DOHH2 (cell line): ENCODE results near the gene ZNF268.

Experiments used
- H3F3A ChIP-seq: fragments of 200-600 bp; sonication (generic), shearing (Covaris generic); 2 replicates; pipeline ENCODE4 v1.6.0; 2016; ENCODE audit warnings: antibody characterized with exemption, mild to moderate bottlenecking; ENCODE audit not compliant: control insufficient read depth, insufficient read depth
- H3K27ac ChIP-seq: fragments of 200-600 bp; sonication (generic); 2 replicates; pipeline ENCODE4 v1.5.1; 2014; ENCODE audit warnings: low read depth, mild to moderate bottlenecking, low read length, moderate library complexity
- H3K27me3 ChIP-seq: fragments of 200-600 bp; sonication (generic); 2 replicates; pipeline ENCODE4 v1.6.1; 2014; ENCODE audit warnings: mild to moderate bottlenecking, low read length, mixed read lengths; ENCODE audit not compliant: control insufficient read depth
- H3K36me3 ChIP-seq: fragments of 200-600 bp; sonication (generic); 2 replicates; pipeline ENCODE4 v1.6.1; 2014; ENCODE audit warnings: mild to moderate bottlenecking, low read length, moderate library complexity, mixed read lengths; ENCODE audit not compliant: control insufficient read depth
- H3K4me1 ChIP-seq: fragments of 200-600 bp; sonication (generic); 2 replicates; pipeline ENCODE4 v1.6.1; 2014; ENCODE audit warnings: mild to moderate bottlenecking, low read length, mixed read lengths; ENCODE audit not compliant: control insufficient read depth
- H3K4me2 ChIP-seq: fragments of 200-600 bp; sonication (generic); 2 replicates; pipeline ENCODE4 v1.6.0; 2014; ENCODE audit warnings: mild to moderate bottlenecking, low read length, moderate library complexity
- H3K4me3 ChIP-seq: fragments of 200-600 bp; sonication (generic); 2 replicates; pipeline ENCODE4 v1.5.1; 2014; ENCODE audit warnings: mild to moderate bottlenecking, low read length, mixed read lengths
- H3K79me2 ChIP-seq: fragments of 200-600 bp; sonication (generic); 2 replicates; pipeline ENCODE4 v1.6.1; 2014; ENCODE audit warnings: mild to moderate bottlenecking, low read length, mixed read lengths; ENCODE audit not compliant: control insufficient read depth
- H3K9me2 ChIP-seq: fragments of 200-600 bp; sonication (generic); replicated peaks from 2 replicates; pipeline ENCODE4 v1.6.1; 2014; ENCODE audit warnings: mild to moderate bottlenecking, low read length, mixed read lengths; ENCODE audit not compliant: control insufficient read depth
- H3K9me3 ChIP-seq: fragments of 200-600 bp; sonication (generic); 2 replicates; pipeline ENCODE4 v1.6.1; 2014; ENCODE audit warnings: antibody characterized with exemption, low read length, mixed read lengths; ENCODE audit not compliant: control insufficient read depth, insufficient read depth
- H4K20me1 ChIP-seq: fragments of 200-600 bp; sonication (generic); 2 replicates; pipeline ENCODE4 v1.6.0; 2014; ENCODE audit warnings: low read depth, mild to moderate bottlenecking, antibody characterized with exemption, low read length, moderate library complexity; ENCODE audit not compliant: control insufficient read depth, insufficient read depth
- EZH2phosphoT487 ChIP-seq: fragments of 200-600 bp; sonication (generic); IDR thresholded peaks from 2 replicates; pipeline ENCODE4 v1.6.1; 2017; ENCODE audit warnings: borderline replicate concordance, mild to moderate bottlenecking, antibody characterized with exemption, low read length, moderate library complexity, mixed read lengths
- TF ChIP-seq, protein P1 (sequence below): fragments of 200-600 bp; sonication (generic); IDR thresholded peaks from one replicate; pipeline ENCODE4 v1.5.1; 2014; ENCODE audit warnings: antibody characterized with exemption, mild to moderate bottlenecking, low read depth, low read length; ENCODE audit not compliant: poor library complexity, severe bottlenecking

ZNF268 gene

GRCh38 chr12:133220521-133220920 is 39.2 kb downstream of the ZNF268 start:
- Histone ChIP-seq H3K9me2 (no peaks in the 10 kb centered on the region), H3K4me1 (no peaks in the 10 kb centered on the region), H3K9me3 (peaks cover 58% of the 10 kb centered on the region; the same call in 1 of the 2 replicates), H3K4me3 (no peak overlapping the region), H3K36me3 (no peaks in the 10 kb centered on the region), H3K27me3 (no peaks in the 10 kb centered on the region), H3F3A (no peaks in the 10 kb centered on the region), H3K79me2 (no peaks in the 10 kb centered on the region), H4K20me1 (no peaks in the 10 kb centered on the region), H3K27ac (no peak overlapping the region), H3K4me2 (no peak overlapping the region)
- TF ChIP-seq EZH2phosphoT487, result no peak
- TF ChIP-seq, protein P1, sequence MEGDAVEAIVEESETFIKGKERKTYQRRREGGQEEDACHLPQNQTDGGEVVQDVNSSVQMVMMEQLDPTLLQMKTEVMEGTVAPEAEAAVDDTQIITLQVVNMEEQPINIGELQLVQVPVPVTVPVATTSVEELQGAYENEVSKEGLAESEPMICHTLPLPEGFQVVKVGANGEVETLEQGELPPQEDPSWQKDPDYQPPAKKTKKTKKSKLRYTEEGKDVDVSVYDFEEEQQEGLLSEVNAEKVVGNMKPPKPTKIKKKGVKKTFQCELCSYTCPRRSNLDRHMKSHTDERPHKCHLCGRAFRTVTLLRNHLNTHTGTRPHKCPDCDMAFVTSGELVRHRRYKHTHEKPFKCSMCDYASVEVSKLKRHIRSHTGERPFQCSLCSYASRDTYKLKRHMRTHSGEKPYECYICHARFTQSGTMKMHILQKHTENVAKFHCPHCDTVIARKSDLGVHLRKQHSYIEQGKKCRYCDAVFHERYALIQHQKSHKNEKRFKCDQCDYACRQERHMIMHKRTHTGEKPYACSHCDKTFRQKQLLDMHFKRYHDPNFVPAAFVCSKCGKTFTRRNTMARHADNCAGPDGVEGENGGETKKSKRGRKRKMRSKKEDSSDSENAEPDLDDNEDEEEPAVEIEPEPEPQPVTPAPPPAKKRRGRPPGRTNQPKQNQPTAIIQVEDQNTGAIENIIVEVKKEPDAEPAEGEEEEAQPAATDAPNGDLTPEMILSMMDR, result no peak

DNA sequence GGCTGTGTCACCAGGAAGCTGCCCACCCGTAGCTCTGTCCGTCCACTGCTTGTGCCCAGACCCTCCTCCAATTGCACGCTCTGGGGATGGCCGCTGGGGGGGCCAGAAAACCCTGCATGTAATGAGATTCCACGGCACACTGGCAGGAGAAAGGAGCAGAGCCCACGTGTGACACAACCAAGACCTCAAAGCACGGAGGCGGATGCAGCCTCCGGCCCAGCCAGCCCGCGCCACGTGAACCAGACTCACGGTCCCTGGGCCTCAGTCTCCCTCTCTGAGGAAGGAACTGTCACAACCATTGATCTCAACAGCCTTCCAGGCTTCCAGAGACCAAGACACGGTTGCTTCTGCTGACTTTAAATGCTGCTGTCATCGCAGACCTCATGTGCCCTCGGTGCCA is 39.9 kb downstream of the ZNF268 start:
- H4K20me1 ChIP-seq, result no peaks in the 10 kb centered on the region
- no peaks in the 10 kb centered on the region for H3K9me2 ChIP-seq
- TF ChIP-seq, protein P1, result no peak
- TF ChIP-seq EZH2phosphoT487, result no peak
- H3K79me2 ChIP-seq, result no peaks in the 10 kb centered on the region
- no peak overlapping the region for H3K4me2 ChIP-seq
- no peak overlapping the region for H3K4me3 ChIP-seq
- no peak overlapping the region for H3K27ac ChIP-seq
- peaks cover 58% of the 10 kb centered on the region; the same call in 1 of the 2 replicates for H3K9me3 ChIP-seq
- H3K4me1 ChIP-seq, result no peaks in the 10 kb centered on the region
- H3K27me3 ChIP-seq, result no peaks in the 10 kb centered on the region
- H3K36me3 ChIP-seq, result no peaks in the 10 kb centered on the region
- no peaks in the 10 kb centered on the region for H3F3A ChIP-seq

GRCh38 chr12:133222211-133222610 is 40.9 kb downstream of the ZNF268 start:
- Histone ChIP-seq H3F3A (no peaks in the 10 kb centered on the region), H3K4me1 (no peaks in the 10 kb centered on the region), H3K27ac (no peak overlapping the region), H4K20me1 (no peaks in the 10 kb centered on the region), H3K9me2 (no peaks in the 10 kb centered on the region), H3K9me3 (peaks cover 51% of the 10 kb centered on the region; the same call in 1 of the 2 replicates), H3K4me3 (no peak overlapping the region), H3K27me3 (no peaks in the 10 kb centered on the region), H3K36me3 (no peaks in the 10 kb centered on the region), H3K4me2 (no peak overlapping the region), H3K79me2 (no peaks in the 10 kb centered on the region)
- TF ChIP-seq, protein P1, result no peak
- no peak for TF ChIP-seq EZH2phosphoT487
